AG09309 (cell line): Measurements from ENCODE around the gene TTC16.
A peak's percentile ranks its signal among the peaks of the same experiment; 100 is the strongest.

ENCODE experiments used
- DNase-seq: peaks from one replicate; pipeline ENCODE4 v3.0.0-alpha.2; 2010; ENCODE audit warnings: low read depth
- H3K4me3 ChIP-seq: 2 replicates; pipeline ENCODE4 v1.5.1; 2011; ENCODE audit warnings: mild to moderate bottlenecking, low read depth, low read length, moderate library complexity; ENCODE audit not compliant: control insufficient read depth
- TF ChIP-seq, protein P1 (sequence below): IDR thresholded peaks from 2 replicates; pipeline ENCODE4 v1.5.1; 2011; ENCODE audit warnings: mild to moderate bottlenecking, low read depth, low read length, inconsistent platforms; ENCODE audit not compliant: insufficient read depth, control insufficient read depth; ENCODE audit errors: missing control alignments

The TTC16 gene

DNA sequence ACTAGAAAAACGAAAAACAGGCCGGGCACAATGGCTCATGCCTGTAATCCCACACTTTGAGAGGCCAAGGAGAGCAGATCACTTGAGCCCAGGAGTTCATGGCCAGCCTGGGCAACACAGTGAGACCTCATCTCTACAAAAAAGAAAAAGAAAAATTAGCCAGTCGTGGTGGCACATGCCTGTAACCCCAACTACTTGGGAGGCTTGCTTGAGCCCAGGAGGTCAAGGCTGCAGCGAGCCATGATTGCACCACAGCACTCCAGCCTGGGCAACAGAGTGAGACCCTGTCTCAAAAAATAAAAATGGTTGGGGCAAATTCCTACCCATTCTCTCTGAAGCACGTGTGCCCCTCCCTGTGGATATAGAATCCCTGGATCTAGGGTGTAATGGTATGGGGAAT, 17.5 kb upstream of the TTC16 start:
- no peak overlapping the region for H3K4me3 ChIP-seq
- no peak for DNase-seq
- TF ChIP-seq, protein P1, sequence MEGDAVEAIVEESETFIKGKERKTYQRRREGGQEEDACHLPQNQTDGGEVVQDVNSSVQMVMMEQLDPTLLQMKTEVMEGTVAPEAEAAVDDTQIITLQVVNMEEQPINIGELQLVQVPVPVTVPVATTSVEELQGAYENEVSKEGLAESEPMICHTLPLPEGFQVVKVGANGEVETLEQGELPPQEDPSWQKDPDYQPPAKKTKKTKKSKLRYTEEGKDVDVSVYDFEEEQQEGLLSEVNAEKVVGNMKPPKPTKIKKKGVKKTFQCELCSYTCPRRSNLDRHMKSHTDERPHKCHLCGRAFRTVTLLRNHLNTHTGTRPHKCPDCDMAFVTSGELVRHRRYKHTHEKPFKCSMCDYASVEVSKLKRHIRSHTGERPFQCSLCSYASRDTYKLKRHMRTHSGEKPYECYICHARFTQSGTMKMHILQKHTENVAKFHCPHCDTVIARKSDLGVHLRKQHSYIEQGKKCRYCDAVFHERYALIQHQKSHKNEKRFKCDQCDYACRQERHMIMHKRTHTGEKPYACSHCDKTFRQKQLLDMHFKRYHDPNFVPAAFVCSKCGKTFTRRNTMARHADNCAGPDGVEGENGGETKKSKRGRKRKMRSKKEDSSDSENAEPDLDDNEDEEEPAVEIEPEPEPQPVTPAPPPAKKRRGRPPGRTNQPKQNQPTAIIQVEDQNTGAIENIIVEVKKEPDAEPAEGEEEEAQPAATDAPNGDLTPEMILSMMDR: no peak

DNA sequence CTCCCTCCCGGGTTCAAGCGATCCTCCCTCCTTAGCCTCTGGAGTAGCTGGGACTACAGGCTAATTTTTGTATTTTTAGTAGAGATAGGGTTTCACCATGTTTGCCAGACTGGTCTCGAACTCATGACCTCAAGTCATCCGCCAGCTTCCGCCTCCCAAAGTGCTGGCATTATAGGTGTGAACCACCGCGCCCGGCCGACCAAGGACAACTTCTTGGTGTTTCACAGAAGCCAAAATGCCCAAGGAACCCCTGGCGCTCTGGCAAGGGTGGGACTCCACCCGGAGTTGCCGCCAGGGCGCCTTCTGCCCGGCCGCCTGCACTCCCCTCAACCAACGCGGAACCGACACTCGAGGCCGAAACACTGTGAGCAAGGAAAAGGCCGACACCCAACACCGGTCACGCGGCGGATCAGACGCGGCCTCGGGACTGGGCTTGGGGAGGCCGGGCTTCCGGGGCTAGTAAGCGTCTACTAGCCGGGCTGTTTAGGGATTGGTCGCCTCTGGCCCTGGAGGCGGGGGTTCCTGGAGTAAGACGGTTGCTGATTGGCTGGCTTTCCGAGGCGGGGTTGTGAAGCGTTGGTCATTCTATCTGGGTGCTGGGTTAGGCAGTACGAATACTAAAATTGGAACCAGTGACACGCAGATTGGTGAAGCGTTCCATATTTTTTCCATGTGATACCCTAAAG, 16.8 kb upstream of the TTC16 start:
- TF ChIP-seq, protein P1: no peak
- DNase-seq: peak; percentile 90
- H3K4me3 ChIP-seq: peak overlapping the region; percentile 38

DNA sequence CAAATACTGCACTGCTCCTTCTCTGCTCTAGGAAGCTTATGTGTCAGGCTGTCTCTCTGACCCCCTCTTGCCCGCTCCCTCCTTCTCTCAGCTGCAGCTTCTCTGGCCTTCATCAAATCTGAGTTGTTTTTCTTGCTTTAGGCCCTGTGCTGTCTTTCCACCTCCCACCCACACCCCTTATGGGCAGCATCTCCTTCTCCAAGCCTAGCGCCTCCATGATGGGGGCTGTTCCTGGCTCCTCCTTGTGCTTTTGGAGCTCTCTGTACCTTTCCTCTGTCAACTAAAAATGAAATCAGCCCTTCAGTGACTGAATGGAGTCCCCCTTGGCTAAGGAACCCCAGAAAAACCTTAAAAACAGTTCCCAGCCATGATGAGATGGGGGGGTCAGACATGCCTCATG, 15.7 kb upstream of the TTC16 start:
- no peak overlapping the region for H3K4me3 ChIP-seq
- DNase-seq: no peak
- TF ChIP-seq, protein P1: no peak

DNA sequence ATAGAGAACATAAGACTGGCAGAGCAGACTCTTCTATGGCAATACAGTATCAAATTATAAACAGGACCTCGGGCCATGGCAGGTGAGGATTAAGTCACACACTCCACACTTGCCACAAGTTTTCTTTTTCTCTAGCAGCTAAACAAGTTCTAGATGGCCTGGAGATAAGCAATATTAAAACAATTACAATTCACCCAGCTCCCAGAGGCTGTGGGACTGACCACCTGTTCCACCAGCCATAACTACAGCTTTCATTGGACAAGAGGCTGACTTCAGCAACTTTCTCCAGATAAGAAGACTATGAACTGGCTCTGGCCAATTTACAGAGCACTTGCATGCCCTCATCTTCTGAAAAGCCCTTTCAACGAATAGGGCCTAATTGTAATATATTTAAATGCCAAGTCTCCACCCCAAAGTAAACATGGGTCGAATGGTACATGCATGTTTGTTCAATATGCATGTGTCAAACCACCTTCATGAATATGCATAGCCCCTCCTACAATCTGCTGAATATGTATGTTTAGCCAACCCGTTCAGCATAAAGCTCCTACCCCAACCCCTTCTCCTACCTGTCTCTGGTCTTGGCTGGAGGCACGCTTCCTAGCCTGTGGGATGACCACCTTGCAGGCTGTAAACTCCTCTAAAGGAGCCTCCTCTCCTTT, 15.2 kb upstream of the TTC16 start:
- no peak overlapping the region for H3K4me3 ChIP-seq
- TF ChIP-seq, protein P1: no peak
- DNase-seq: no peak

DNA sequence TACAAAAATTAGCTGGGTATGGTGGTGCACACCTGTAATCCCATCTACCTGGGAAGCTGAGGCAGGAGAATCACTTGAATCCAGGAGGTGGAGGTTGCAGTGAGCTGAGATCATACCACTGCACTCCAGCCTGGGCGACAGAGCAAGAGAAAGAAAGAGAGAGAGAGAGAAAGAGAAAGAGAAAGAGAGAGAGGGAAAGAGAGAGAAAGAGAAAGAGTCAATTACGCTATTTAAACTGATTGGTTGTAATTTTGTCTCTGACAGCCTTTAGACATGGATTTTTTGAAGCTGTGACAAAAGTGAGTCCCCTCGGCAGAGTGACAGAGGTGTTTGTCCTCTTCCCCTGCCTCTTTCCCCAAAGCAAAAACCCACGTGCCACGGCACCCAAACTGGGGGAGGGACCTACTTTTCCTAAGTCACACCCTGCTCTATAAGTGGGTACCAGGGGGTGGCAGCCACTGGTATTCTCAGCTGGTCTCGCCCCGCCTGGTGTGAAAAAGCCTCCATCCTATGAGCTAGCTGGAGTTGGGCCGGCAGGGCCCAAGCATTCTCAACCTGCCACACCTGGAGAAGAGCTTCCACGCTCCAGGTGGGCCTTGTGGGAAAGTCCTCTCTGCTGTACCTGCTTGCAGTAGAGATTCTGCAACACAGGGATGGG, 12.5 kb upstream of the TTC16 start:
- no peak for DNase-seq
- TF ChIP-seq, protein P1: no peak
- H3K4me3 ChIP-seq: no peak overlapping the region

DNA sequence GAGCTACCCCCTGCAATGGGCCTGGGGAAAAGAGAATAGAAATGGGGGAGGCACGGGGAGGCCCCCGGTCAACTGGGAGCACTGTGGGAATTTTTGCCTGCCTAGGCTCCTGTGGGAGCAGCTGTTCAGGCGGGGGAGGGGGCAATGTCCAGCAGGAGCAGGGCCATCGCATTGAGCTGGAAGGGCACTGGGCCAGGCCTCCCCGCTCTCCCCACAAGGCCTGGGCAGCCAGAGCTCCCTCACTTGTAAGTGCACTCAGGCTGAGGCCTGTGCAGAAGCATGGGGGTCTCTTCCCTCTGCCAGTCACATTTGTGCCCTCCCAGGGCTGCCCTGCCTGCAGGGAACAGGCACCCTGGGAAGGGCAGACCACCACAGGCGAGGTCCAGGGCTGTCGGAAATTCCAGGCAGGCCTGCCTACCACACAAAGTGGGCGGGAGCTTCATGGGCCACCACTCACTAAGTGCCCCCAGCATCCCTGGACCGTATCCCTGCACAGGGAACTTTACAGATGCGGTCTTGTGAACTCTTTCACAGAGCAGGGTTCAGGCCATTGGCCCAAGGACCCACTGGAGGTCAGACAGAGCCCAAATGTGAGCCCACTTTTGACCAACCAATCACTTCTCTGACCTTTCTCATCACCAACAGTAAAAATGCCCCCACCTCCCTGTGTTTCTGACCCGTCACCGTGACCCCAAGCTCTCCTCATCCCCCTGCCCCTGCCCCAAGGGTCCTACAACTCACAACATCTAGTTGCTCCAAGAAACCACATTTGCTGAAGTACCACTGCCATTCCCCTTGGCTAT, 10.1 kb upstream of the TTC16 start:
- no peak for DNase-seq
- no peak overlapping the region for H3K4me3 ChIP-seq
- TF ChIP-seq, protein P1: no peak
